NCI-H345 (cell line): Measurements from ENCODE around the gene VSIR.
A peak's percentile ranks its signal among the peaks of the same experiment; 100 is the strongest.

Source experiments
- DNase-seq: peaks from one replicate; lab custom pipeline; 2025; lab: John Stamatoyannopoulos, UW

VSIR gene

GRCh38 chr10:71712572-71713134, 60.7 kb downstream of the VSIR start:
- DNase-seq = no peak

- DNase-seq = no peak
These were observed 61.1 kb downstream of the VSIR start for GRCh38 chr10:71712170-71712569.

GRCh38 chr10:71711052-71711623, 62.2 kb downstream of the VSIR start:
- no peak for DNase-seq

GRCh38 chr10:71710519-71710918, 62.8 kb downstream of the VSIR start:
- no peak for DNase-seq

- no peak for DNase-seq
These were observed 64.1 kb downstream of the VSIR start for GRCh38 chr10:71708897-71709882.

- peak; percentile 26 for DNase-seq
These were observed 65.0 kb downstream of the VSIR start for GRCh38 chr10:71708301-71708703.

- DNase-seq = no peak
These were observed 66.0 kb downstream of the VSIR start for GRCh38 chr10:71707240-71707789.

GRCh38 chr10:71706216-71707121, 66.9 kb downstream of the VSIR start:
- DNase-seq = peak; percentile 3

GRCh38 chr10:71705582-71705981, 67.7 kb downstream of the VSIR start:
- no peak for DNase-seq

- DNase-seq = no peak
These were observed 68.5 kb downstream of the VSIR start for GRCh38 chr10:71704816-71705215.

- DNase-seq = no peak
These were observed 69.7 kb downstream of the VSIR start for GRCh38 chr10:71703577-71703976.

- no peak for DNase-seq
These were observed 71.7 kb downstream of the VSIR start for GRCh38 chr10:71701496-71702132.

GRCh38 chr10:71700731-71701368, 72.5 kb downstream of the VSIR start:
- no peak for DNase-seq

GRCh38 chr10:71698737-71699136, 74.6 kb downstream of the VSIR start:
- DNase-seq = no peak

GRCh38 chr10:71697938-71698709, 75.2 kb downstream of the VSIR start:
- no peak for DNase-seq
